HG02642 (cell line): ENCODE data around the gene MYO1C.

Experiments used
- ATAC-seq: cut with Tn5 transposase; IDR thresholded peaks from one replicate; pipeline ENCODE4 v1.9.1; 2021; ENCODE audit warnings: mild to moderate bottlenecking; ENCODE audit not compliant: unreplicated experiment, poor library complexity

MYO1C gene

GRCh38 chr17:1487939-1488825 is 4.3 kb downstream of the MYO1C start:
- ATAC-seq: peak; percentile 33

- no peak for ATAC-seq
These were observed 5.4 kb downstream of the MYO1C start for GRCh38 chr17:1486802-1487695.

- peak; percentile 33 for ATAC-seq
These were observed 6.8 kb downstream of the MYO1C start for GRCh38 chr17:1485423-1486376.

- peak; percentile 33 for ATAC-seq
These were observed 7.6 kb downstream of the MYO1C start for GRCh38 chr17:1484676-1485422.

GRCh38 chr17:1484060-1484535 is 8.4 kb downstream of the MYO1C start:
- ATAC-seq: no peak

GRCh38 chr17:1482680-1483079 is 9.8 kb downstream of the MYO1C start:
- no peak for ATAC-seq

- ATAC-seq: no peak
These were observed 10.8 kb downstream of the MYO1C start for GRCh38 chr17:1481736-1482135.

- ATAC-seq: no peak
These were observed 11.6 kb downstream of the MYO1C start for GRCh38 chr17:1480747-1481465.

- no peak for ATAC-seq
These were observed 14.1 kb downstream of the MYO1C start for GRCh38 chr17:1478418-1478817.

- ATAC-seq: no peak
These were observed 17.1 kb downstream of the MYO1C start for GRCh38 chr17:1475321-1475854.

GRCh38 chr17:1474402-1475189 is 17.9 kb downstream of the MYO1C start:
- ATAC-seq: peak; percentile 61

GRCh38 chr17:1473841-1474240 is 18.6 kb downstream of the MYO1C start:
- no peak for ATAC-seq

- no peak for ATAC-seq
These were observed 19.3 kb downstream of the MYO1C start for GRCh38 chr17:1473170-1473569.

- ATAC-seq: no peak
These were observed 20.3 kb downstream of the MYO1C start for GRCh38 chr17:1471911-1472821.

- ATAC-seq: no peak
These were observed 21.0 kb downstream of the MYO1C start for GRCh38 chr17:1471490-1471889.

- no peak for ATAC-seq
These were observed 21.6 kb downstream of the MYO1C start for GRCh38 chr17:1470755-1471462.
